ENCODE results near the gene NRARP.

NRARP gene

GRCh38 chr9:137321726-137322361 is 19.8 kb upstream of the NRARP start:
- no peak for DNase-seq

GRCh38 chr9:137320555-137321384 is 18.7 kb upstream of the NRARP start:
- no peak for DNase-seq

- no peak for DNase-seq
Measured at GRCh38 chr9:137319739-137320551, 17.9 kb upstream of the NRARP start.

GRCh38 chr9:137319011-137319738 is 17.1 kb upstream of the NRARP start:
- DNase-seq = no peak

GRCh38 chr9:137318602-137319001 is 16.5 kb upstream of the NRARP start:
- no peak for DNase-seq

- no peak for DNase-seq
Measured at GRCh38 chr9:137317718-137318511, 15.8 kb upstream of the NRARP start.

- DNase-seq = no peak
Measured at GRCh38 chr9:137317021-137317717, 15.1 kb upstream of the NRARP start.

GRCh38 chr9:137316012-137316981 is 14.2 kb upstream of the NRARP start:
- DNase-seq = peak; percentile 21

GRCh38 chr9:137315581-137316011 is 13.5 kb upstream of the NRARP start:
- DNase-seq = no peak

- no peak for DNase-seq
Measured at GRCh38 chr9:137314561-137315560, 12.8 kb upstream of the NRARP start.

- no peak for DNase-seq
Measured at GRCh38 chr9:137313956-137314560, 12.0 kb upstream of the NRARP start.

GRCh38 chr9:137313326-137313936 is 11.4 kb upstream of the NRARP start:
- DNase-seq = no peak

GRCh38 chr9:137312852-137313325 is 10.8 kb upstream of the NRARP start:
- DNase-seq = no peak

GRCh38 chr9:137311986-137312851 is 10.1 kb upstream of the NRARP start:
- DNase-seq = no peak

- peak; percentile 82 for DNase-seq
Measured at GRCh38 chr9:137311171-137311985, 9.3 kb upstream of the NRARP start.
